Vagina (tissue), 2 donors: ENCODE results near the gene STOX2.

Experiments used
- CTCF ChIP-seq, 3 experiments: fragments of 450-650 bp in 2 of 3; fragments of 200-600 bp in 1 of 3; sonication (generic) in 1 of 3; IDR thresholded peaks; one replicate each; pipeline ENCODE4 v1.5.1; 2017 to 2019; ENCODE audit warnings: antibody characterized with exemption in 3 of 3, mild to moderate bottlenecking in 2 of 3, moderate library complexity in 2 of 3
- POLR2AphosphoS5 ChIP-seq, 2 donors: sonication (generic); formaldehyde crosslinking; IDR thresholded peaks; one replicate each; pipeline ENCODE4 v1.9.0; 2017; ENCODE audit warnings: antibody characterized with exemption in 2 of 2, mild to moderate bottlenecking in 2 of 2, low read depth in 1 of 2; ENCODE audit not compliant: insufficient read depth in 1 of 2

GRCh38 chr4:183936574-183937345 lies 31.7 kb downstream of the STOX2 start:
- TF ChIP-seq CTCF (IDR thresholded peaks at IDR 0.05) (no peak), POLR2AphosphoS5 (IDR thresholded peaks at IDR 0.05; ENCODE audit: insufficient read depth in 1 of 2, low read depth in 1 of 2) (no peak)
